HG03066 (cell line): Measurements from ENCODE around the gene RB1.

ENCODE experiments used
- ATAC-seq: cut with Tn5 transposase; IDR thresholded peaks from one replicate; pipeline ENCODE4 v1.9.1; 2021; ENCODE audit warnings: low read depth; ENCODE audit not compliant: unreplicated experiment

RB1 gene

DNA sequence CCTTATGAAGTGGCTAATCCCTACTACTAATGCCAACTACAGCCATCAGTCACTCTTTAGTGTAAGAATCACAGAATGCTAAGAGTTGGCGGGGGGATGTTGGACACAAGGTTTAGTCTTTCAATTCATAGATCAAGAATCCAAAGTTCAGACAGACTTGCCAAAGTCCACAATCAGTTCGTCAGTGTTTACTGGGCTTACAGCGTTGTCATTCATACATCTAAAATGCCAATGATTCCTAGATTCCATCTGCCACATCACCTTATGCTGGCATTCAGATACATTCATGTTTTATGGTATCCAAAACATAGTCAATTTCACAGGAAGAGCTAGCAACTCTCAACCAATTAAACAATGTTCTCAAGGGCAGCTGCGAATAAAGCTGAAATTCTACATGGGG lies 211.2 kb downstream of the RB1 start:
- no peak for ATAC-seq

DNA sequence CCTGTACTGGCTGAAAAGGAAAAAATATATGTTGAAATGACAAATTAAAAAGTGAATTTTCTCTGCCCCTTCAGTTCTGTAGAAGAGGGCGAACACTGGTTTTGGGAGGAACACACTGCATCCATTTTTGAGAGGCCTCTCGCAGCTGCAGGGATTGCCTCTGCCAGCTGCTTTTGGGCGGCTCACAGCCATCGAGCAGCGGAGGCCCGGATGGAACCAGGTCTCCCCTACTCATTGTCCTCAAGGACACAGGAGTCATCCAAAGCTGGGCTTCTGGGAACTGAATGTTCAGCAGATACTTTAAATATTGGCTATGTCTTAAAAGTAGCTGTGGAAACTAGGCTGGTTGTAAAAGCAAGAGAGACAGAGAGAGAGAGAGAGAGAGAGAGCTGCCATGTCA lies 212.2 kb downstream of the RB1 start:
- no peak for ATAC-seq

DNA sequence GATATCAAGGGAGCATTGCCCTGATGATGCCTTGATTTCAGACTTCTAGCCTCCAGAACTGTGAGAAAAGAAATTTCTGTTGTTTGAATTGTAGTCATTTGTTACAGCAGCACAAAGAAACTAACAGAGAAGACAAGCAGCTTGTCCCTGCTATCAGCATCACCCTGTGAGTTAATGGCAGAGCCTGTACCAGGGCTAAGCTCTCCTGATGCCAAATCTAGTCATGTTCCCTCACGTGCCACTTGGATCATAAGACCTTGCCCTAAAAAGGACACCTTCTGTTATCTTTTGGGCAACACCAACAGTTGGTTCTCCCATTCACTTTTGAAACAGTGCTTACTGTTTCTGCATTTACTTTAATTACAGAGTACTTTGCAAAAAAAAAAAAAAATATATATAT lies 214.5 kb downstream of the RB1 start:
- ATAC-seq = no peak

DNA sequence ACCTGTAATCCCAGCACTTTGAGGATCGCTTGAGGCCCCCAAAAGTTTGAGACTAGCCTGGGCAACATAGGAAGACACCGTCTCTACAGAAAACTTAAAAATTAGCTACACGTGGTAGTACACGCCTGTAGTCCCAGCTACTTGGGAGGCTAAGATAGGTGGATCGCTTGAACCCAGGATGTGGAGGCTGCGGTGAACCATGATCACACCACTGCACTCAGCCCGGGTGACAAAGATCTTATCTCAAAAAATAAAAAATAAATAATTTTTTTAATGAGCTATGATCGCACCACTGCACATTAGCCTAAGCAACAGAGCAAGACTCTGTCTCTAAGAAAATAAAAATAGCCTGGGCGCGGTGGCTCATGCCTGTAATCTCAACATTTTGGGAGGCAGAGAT lies 222.7 kb downstream of the RB1 start:
- ATAC-seq = no peak

DNA sequence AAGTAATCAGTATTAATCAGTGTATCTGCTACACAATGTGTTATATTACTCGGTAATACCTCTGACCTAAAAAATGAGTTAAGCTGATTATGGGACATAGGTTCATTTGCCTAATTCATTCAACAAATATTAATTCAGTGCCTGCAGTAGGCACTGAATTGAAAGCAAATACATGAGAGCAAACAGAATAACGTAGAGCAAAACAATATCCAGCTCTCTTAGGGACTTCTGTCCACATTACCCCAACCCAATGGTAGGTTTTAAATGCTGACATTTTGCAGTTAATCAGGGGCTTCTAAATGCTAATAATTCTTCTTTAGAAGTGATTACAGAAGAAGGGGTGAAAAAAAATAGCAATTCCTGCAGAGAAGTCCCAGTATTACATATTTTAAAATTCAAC lies 224.4 kb downstream of the RB1 start:
- no peak for ATAC-seq

DNA sequence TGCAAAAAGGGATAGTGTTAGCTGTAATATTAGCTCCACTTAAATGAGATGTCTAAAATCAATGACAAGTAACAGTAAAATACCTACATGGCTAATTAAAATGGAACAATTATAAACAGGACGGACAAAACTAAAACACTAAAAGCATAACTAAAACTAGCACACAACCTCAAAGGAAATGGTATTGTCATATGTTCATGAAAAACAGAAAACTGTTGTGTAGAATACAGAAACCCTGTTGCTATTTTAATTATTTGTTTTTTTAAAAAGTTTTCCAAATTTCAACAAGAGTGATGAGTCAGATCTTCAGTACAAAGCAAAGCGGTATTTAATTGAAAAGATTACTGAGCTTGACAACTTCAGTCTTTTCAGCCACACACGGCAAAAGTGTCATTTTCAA lies 225.2 kb downstream of the RB1 start:
- no peak for ATAC-seq

DNA sequence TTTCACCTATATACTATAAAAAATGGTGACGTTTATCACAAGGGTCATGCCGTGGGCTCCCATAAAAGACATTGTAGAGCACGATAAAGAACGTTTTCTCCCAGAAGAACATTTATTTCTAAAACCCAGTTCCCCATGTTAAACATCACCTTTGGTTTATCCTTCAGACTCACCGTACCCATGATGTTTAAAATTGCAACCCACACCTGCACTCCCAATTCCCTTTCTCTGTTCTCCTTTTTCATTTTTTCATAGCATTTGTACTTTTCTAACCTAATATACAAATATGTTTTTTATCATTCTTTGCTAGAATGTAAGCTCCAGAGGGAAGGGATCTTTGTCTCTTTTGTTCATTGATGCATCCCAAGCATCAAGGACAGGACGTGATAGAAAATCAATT lies 227.3 kb downstream of the RB1 start:
- no peak for ATAC-seq
